ENCODE data around the gene ADGRD1. TPM values are rescaled to one million over a fixed set of nuclear protein-coding genes. Genes with fewer than 3 reads are reported as not detected.
A peak's percentile ranks its signal among the peaks of the same experiment; 100 is the strongest.
"Not testable (repeated sequence)": the region's sequence is repeated elsewhere in the genome, so short reads cannot be mapped to it uniquely, and the experiment has no call there.

The ADGRD1 gene
- total and polyA plus RNA-seq, 12 donors, result 0.87 to 6.0 (median 1.6) TPM

DNA sequence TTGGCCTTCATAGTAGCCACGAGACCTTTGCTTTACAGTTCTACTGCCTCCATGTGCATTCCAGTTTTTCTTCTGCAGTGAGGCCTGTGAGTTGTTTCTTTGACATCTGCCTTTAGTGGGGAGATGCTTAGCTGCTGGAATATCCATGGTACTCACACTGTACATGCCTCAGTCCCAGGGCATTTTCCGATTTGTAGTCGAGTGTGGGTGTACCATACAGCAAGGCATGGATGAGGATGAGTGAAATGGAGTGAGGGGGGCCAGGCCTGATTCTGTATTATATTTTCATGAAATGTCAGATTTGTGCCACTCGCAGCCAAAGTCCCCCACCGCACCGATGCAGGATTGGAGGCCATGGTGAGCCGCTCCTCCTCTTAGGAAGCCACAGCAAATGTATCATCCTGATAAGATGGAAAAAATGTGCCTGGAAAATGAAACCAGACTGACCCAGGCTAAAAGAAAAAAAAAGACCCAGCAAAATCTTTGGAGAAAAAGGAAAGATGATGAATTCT lies 173.0 kb downstream of the ADGRD1 start:
- Histone ChIP-seq H3K27me3 (no peaks in the 10 kb centered on the region), H3K4me1 (replicated peaks in 1 of 2) (no peaks in the 10 kb centered on the region), H3K27ac (no peak overlapping the region), H3K9me3 (replicated peaks in 1 of 3) (no peaks in the 10 kb centered on the region), H3K36me3 (replicated peaks in 1 of 2) (no peaks in the 10 kb centered on the region), H3K4me3 (no peak overlapping the region)
- 78 to 89% (median 87%) methylated on average over 7 of the region's 7 CpGs for WGBS, 4 donors
- TF ChIP-seq POLR2A (IDR thresholded peaks at IDR 0.05), result no peak
- TF ChIP-seq, protein P1, sequence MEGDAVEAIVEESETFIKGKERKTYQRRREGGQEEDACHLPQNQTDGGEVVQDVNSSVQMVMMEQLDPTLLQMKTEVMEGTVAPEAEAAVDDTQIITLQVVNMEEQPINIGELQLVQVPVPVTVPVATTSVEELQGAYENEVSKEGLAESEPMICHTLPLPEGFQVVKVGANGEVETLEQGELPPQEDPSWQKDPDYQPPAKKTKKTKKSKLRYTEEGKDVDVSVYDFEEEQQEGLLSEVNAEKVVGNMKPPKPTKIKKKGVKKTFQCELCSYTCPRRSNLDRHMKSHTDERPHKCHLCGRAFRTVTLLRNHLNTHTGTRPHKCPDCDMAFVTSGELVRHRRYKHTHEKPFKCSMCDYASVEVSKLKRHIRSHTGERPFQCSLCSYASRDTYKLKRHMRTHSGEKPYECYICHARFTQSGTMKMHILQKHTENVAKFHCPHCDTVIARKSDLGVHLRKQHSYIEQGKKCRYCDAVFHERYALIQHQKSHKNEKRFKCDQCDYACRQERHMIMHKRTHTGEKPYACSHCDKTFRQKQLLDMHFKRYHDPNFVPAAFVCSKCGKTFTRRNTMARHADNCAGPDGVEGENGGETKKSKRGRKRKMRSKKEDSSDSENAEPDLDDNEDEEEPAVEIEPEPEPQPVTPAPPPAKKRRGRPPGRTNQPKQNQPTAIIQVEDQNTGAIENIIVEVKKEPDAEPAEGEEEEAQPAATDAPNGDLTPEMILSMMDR (IDR thresholded peaks at IDR 0.05), result no peak
- DNase-seq, result peak in 1 of 7 donors; percentile 13
- intact Hi-C loops (cut with DNase I), result no loop called here

DNA sequence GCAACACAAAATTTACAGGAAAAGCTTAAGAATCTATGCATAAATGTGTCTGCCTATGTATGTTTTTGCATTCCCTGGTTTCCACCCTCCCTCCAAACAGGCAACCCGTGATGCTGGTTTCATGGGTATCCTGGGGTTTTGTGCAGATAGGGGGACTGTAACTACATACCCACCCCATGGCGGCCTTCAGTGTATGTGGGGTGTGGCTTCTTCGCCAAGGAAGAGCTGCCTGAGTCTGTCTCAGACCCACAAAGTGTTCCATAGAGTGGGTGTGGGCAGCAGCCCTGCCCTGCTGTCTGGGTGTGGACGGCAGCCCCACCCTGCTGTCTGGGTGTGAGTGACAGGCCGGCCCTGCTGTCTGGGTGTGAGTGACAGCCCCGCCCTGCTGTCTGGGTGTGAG lies 174.8 kb downstream of the ADGRD1 start:
- no peaks in the 10 kb centered on the region for H3K27me3 ChIP-seq
- TF ChIP-seq, protein P1 (IDR thresholded peaks at IDR 0.05), result no peak
- no peak for TF ChIP-seq POLR2A (IDR thresholded peaks at IDR 0.05)
- H3K4me3 ChIP-seq, result no peak overlapping the region
- 83 to 97% (median 90%) methylated on average over 4 to 6 of the region's 6 CpGs for WGBS, 4 donors
- peak in 1 of 7 donors; percentile 6 for DNase-seq
- no peaks in the 10 kb centered on the region for H3K9me3 ChIP-seq (replicated peaks in 1 of 3)
- H3K36me3 ChIP-seq (replicated peaks in 1 of 2), result no peaks in the 10 kb centered on the region
- intact Hi-C loops (cut with DNase I), result no loop called here
- H3K4me1 ChIP-seq (replicated peaks in 1 of 2), result peaks cover 0 to 6% of the 10 kb centered on the region in 2 donors
- no peak overlapping the region for H3K27ac ChIP-seq

DNA sequence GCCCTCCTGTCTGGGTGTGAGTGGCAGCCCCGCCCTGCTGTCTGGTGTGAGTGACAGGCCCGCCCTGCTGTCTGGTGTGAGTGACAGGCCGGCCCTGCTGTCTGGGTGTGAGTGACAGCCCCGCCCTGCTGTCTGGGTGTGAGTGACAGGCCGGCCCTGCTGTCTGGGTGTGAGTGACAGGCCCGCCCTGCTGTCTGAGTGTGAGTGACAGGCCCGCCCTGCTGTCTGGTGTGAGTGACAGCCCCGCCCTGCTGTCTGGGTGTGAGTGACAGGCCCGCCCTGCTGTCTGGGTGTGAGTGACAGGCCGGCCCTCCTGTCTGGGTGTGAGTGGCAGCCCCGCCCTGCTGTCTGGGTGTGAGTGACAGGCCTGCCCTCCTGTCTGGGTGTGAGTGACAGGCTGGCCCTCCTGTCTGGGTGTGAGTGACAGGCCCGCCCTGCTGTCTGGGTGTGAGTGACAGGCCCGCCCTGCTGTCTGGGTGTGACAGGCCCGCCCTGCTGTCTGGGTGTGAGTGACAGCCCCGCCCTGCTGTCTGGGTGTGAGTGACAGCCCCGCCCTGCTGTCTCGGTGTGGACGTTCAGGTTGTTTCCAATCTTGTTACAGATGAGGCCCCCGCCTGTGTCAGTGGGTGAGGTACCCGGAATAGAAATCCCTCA lies 175.4 kb downstream of the ADGRD1 start:
- intact Hi-C loops (cut with DNase I); H3K4me3 ChIP-seq; H3K27ac ChIP-seq; H3K27me3 ChIP-seq; H3K9me3 ChIP-seq (replicated peaks in 1 of 3); H3K4me1 ChIP-seq (replicated peaks in 1 of 2); H3K36me3 ChIP-seq (replicated peaks in 1 of 2): not testable (repeated sequence)
- WGBS, 4 donors, result 88 to 94% (median 93%) methylated on average over 5 to 20 of the region's 20 CpGs
- peak in 2 of 7 donors; percentile 11 to 29 for DNase-seq

DNA sequence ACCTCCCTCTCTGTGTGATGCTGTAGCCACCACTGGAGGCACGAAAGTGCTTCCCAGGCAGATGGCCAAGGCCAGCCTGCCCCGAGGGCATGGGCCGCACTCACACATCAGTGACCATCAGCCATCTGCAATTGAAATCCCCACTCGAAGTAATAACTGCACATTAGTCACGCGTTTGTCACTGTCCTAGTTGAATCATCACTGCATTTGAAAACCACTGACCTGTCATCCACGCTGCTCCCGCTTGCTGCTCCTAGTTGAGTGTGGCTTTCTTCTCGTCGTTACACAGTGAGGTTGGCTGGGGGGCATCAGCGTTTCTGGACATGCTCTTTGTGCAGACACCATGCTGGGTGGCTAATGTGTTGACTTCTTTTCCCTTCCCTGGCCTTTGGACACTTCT lies 176.1 kb downstream of the ADGRD1 start:
- no peak for TF ChIP-seq POLR2A (IDR thresholded peaks at IDR 0.05)
- TF ChIP-seq, protein P1 (IDR thresholded peaks at IDR 0.05), result no peak
- DNase-seq, result peak in 2 of 7 donors; percentile 19 to 71
- no peaks in the 10 kb centered on the region for H3K9me3 ChIP-seq (replicated peaks in 1 of 3)

More for the DNA sequence above, 176.1 kb downstream of the ADGRD1 start:
- H3K36me3 ChIP-seq (replicated peaks in 1 of 2), result no peaks in the 10 kb centered on the region
- WGBS, 4 donors, result 59 to 70% (median 67%) methylated on average over 11 of the region's 11 CpGs
- intact Hi-C loops (cut with DNase I), result loop anchor here in 1 of 2 donors (10.0 kb wide), 1 partner anchor 215 kb away; no protein-coding TSS in a partner anchor
- H3K4me3 ChIP-seq, result no peak overlapping the region
- no peaks in the 10 kb centered on the region for H3K27me3 ChIP-seq
- no peak overlapping the region for H3K27ac ChIP-seq
- H3K4me1 ChIP-seq (replicated peaks in 1 of 2), result peaks cover 0 to 6% of the 10 kb centered on the region in 2 donors
